GM23248 (cell line): ENCODE measurements around the gene CNTN4. TPM values are rescaled to one million over a fixed set of nuclear protein-coding genes. Genes with fewer than 3 reads are reported as not detected.

Experiments used
- DNase-seq: peaks from one replicate; pipeline ENCODE4 v3.0.0-alpha.2; 2015
- H2AFZ ChIP-seq: fragments of 200-600 bp; sonication (generic); 2 replicates; pipeline ENCODE4 v1.6.1; 2016; ENCODE audit warnings: antibody characterized with exemption
- H3F3A ChIP-seq: fragments of 200-600 bp; sonication (generic); 2 replicates; pipeline ENCODE4 v1.6.1; 2016; ENCODE audit warnings: mild to moderate bottlenecking, antibody characterized with exemption, mixed run types; ENCODE audit not compliant: insufficient read depth
- H3K27ac ChIP-seq: fragments of 200-600 bp; sonication (generic); 2 replicates; pipeline ENCODE4 v1.5.1; 2016; ENCODE audit warnings: mild to moderate bottlenecking
- H3K27me3 ChIP-seq: fragments of 200-600 bp; sonication (generic); replicated peaks from 2 replicates; pipeline ENCODE4 v1.6.1; 2016; ENCODE audit warnings: mild to moderate bottlenecking; ENCODE audit not compliant: insufficient read depth
- H3K36me3 ChIP-seq: fragments of 200-600 bp; sonication (generic); 2 replicates; pipeline ENCODE4 v1.6.1; 2016; ENCODE audit warnings: low read depth, mild to moderate bottlenecking
- H3K4me1 ChIP-seq: fragments of 200-600 bp; sonication (generic); 2 replicates; pipeline ENCODE4 v1.6.1; 2016; ENCODE audit warnings: mild to moderate bottlenecking; ENCODE audit not compliant: insufficient read depth
- H3K4me2 ChIP-seq: fragments of 200-600 bp; sonication (generic); one replicate; pipeline ENCODE4 v1.6.1; 2016; ENCODE audit warnings: mild to moderate bottlenecking; ENCODE audit not compliant: unreplicated experiment
- H3K4me3 ChIP-seq: fragments of 200-600 bp; sonication (generic); 2 replicates; pipeline ENCODE4 v1.5.1; 2016; ENCODE audit warnings: mild to moderate bottlenecking
- H3K79me2 ChIP-seq: fragments of 200-600 bp; sonication (generic); 2 replicates; pipeline ENCODE4 v1.6.1; 2016; ENCODE audit warnings: mild to moderate bottlenecking; ENCODE audit not compliant: insufficient read depth
- H3K9ac ChIP-seq: fragments of 200-600 bp; sonication (generic); 2 replicates; pipeline ENCODE4 v1.6.1; 2016; ENCODE audit warnings: mild to moderate bottlenecking
- H3K9me2 ChIP-seq: fragments of 200-600 bp; sonication (generic); 2 replicates; pipeline ENCODE4 v1.6.1; 2016; ENCODE audit warnings: mixed run types, mild to moderate bottlenecking, moderate library complexity; ENCODE audit not compliant: insufficient read depth
- H3K9me3 ChIP-seq: fragments of 200-600 bp; sonication (generic); one replicate; pipeline ENCODE4 v1.6.1; 2017; ENCODE audit warnings: low read depth
- H4K20me1 ChIP-seq: fragments of 200-600 bp; sonication (generic); 2 replicates; pipeline ENCODE4 v1.6.0; 2016; ENCODE audit not compliant: insufficient read depth
- EZH2 ChIP-seq: fragments of 200-600 bp; sonication (generic); IDR thresholded peaks from 2 replicates; pipeline ENCODE4 v1.6.1; 2018; ENCODE audit warnings: antibody characterized with exemption, mild to moderate bottlenecking; ENCODE audit not compliant: insufficient read depth, poor library complexity, severe bottlenecking
- EZH2phosphoT487 ChIP-seq: fragments of 200-600 bp; sonication (generic); IDR thresholded peaks from 2 replicates; pipeline ENCODE4 v1.6.1; 2018; ENCODE audit warnings: antibody characterized with exemption, moderate library complexity, mild to moderate bottlenecking, low read depth; ENCODE audit not compliant: insufficient read depth
- WGBS, 2 experiments: methylation state at CpG; one replicate each; pipeline ENCODE4 v1.1.6; 2015 to 2017; ENCODE audit warnings: low lambda C conversion rate in 2 of 2, low coverage in 1 of 2; ENCODE audit errors: missing lambda C conversion rate in 2 of 2; 5-methylcytosine and 5-hydroxymethylcytosine counted together
- in situ Hi-C: fragments of 300-500 bp; cut with MboI; formaldehyde crosslinking; loops from 2 replicates; pipeline ENCODE4 v1.15.0; 2020
- polyA plus RNA-seq: library from polyadenylated mRNA; unstranded; fragments of >200 nt; fragmentation: Nextera tagmentation; extraction: Ambion mirVana; gene quantifications from 2 replicates; pipeline ENCODE4 v1.2.1, GENCODE V29; 2016
- total RNA-seq: library from RNA; depleted of rRNA; stranded (reverse); fragments of >200 nt; shearing (Covaris generic); gene quantifications from 2 replicates; pipeline ENCODE4 v1.2.3, GENCODE V29; 2014

Gene CNTN4
- total and polyA plus RNA-seq, 2 experiments from 2014 or later: not detected

DNA sequence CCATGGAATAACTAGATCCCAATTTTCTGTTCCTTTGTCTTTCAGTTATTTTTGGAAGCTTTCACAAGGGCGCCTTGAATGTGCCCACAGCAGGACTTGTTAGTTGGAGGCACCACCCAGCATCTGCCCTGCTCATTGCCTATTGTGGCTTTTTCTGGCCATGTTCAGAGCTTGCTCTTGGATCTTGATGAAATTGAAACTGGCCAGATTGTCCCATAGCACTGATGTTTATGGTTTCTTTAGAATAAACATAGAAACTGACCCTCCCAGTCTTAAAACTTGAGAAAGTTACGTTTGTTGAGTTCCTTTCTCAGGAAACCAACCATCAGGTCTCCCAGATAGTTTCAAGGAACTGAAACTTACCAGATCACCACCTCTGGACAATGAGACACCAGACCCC lies 536.8 kb downstream of the CNTN4 start:
- 10 to 13% methylated on average over 2 of the region's 2 CpGs for WGBS, 2 experiments
- H3K27ac ChIP-seq: no peak overlapping the region
- H3K4me1 ChIP-seq: no peaks in the 10 kb centered on the region
- no peaks in the 10 kb centered on the region for H3K9me2 ChIP-seq
- H3K27me3 ChIP-seq: no peaks in the 10 kb centered on the region
- no peak overlapping the region for H3K4me3 ChIP-seq
- no peaks in the 10 kb centered on the region for H3K9me3 ChIP-seq
- in situ Hi-C loops: no loop called here
- TF ChIP-seq EZH2phosphoT487 (no peak), EZH2 (no peak)
- no peaks in the 10 kb centered on the region for H3K36me3 ChIP-seq
- H2AFZ ChIP-seq: no peak overlapping the region
- H3K9ac ChIP-seq: no peak overlapping the region
- H3F3A ChIP-seq: no peaks in the 10 kb centered on the region
- no peak for DNase-seq
- H3K79me2 ChIP-seq: no peaks in the 10 kb centered on the region
- no peaks in the 10 kb centered on the region for H4K20me1 ChIP-seq
- H3K4me2 ChIP-seq: no peak overlapping the region

DNA sequence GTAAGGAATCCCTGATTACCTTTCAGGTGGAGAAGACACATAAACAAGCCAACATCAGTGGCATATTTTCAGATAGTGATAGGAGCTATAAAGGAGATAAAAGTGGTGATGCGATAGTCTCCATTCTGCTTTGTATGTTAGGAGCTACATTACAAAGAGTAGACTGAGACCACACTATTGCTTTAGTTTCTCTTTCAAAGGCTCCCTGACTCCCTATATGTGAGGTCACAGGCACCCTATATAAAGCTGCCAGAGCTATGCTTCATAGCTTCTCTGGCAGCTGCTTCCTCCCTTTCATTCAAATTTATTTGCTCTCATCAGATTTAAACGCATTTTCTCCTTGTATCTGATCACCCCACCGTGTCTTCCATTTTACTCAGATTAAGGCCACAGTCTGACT lies 544.9 kb downstream of the CNTN4 start:
- no peak for TF ChIP-seq EZH2phosphoT487
- TF ChIP-seq EZH2: no peak
- no peak overlapping the region for H3K27ac ChIP-seq
- no peaks in the 10 kb centered on the region for H3K4me1 ChIP-seq
- in situ Hi-C loops: no loop called here
- H3K9me3 ChIP-seq: no peaks in the 10 kb centered on the region
- no peaks in the 10 kb centered on the region for H3K79me2 ChIP-seq
- no peak overlapping the region for H3K4me2 ChIP-seq
- no peak overlapping the region for H3K9ac ChIP-seq
- no peak overlapping the region for H3K4me3 ChIP-seq
- H3K9me2 ChIP-seq: no peaks in the 10 kb centered on the region
- DNase-seq: no peak
- H4K20me1 ChIP-seq: no peaks in the 10 kb centered on the region
- H3F3A ChIP-seq: no peaks in the 10 kb centered on the region
- H3K36me3 ChIP-seq: no peaks in the 10 kb centered on the region
- H2AFZ ChIP-seq: no peak overlapping the region
- WGBS, 2 experiments: 24 to 32% methylated on average over 3 of the region's 3 CpGs
- H3K27me3 ChIP-seq: no peaks in the 10 kb centered on the region

DNA sequence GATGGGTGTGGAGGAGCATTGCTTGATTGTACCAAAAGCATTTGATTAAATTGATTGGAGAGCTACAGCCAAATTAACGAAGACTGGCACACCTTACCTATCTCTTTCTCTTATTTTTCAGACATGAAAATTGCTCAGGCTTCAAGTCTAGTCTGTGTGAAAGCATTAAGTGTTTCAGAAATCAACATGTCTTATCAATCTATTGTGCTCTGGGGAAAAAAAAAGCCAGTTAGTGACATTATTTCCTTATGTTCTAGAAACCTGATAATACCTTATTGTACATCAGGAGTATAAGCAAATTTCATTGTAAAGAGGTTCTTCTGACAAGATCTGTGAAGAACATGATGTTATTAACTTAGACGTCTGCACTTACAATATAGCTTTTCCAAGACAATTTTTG lies 546.3 kb downstream of the CNTN4 start:
- Histone ChIP-seq H3K9ac (no peak overlapping the region), H2AFZ (no peak overlapping the region), H3K4me3 (no peak overlapping the region), H3F3A (no peaks in the 10 kb centered on the region), H4K20me1 (no peaks in the 10 kb centered on the region), H3K36me3 (no peaks in the 10 kb centered on the region), H3K79me2 (no peaks in the 10 kb centered on the region), H3K27ac (no peak overlapping the region), H3K9me2 (no peaks in the 10 kb centered on the region), H3K9me3 (no peaks in the 10 kb centered on the region), H3K4me1 (no peaks in the 10 kb centered on the region), H3K4me2 (no peak overlapping the region), H3K27me3 (no peaks in the 10 kb centered on the region)
- 11 to 13% methylated on average over 2 of the region's 2 CpGs for WGBS, 2 experiments
- DNase-seq: no peak
- in situ Hi-C loops: no loop called here
- TF ChIP-seq EZH2phosphoT487: no peak
- no peak for TF ChIP-seq EZH2

DNA sequence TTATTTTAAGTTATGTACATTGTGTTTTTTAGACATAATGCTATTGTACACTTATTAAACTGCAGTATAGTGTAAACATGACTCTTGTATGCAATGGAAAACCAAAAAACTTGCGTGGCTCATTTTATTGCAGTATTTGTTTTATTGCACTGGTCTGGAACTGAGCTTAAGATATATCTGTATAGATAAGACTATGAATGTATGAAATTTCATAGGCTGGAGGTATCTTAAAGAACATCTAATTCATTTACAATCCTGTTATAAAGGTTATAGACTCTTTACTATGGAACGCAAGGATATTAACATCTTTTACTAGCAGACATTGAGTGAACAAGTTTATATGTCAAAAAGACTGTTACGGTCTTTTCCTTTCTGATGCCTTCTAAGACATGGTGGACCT lies 552.1 kb downstream of the CNTN4 start:
- no peaks in the 10 kb centered on the region for H3K27me3 ChIP-seq
- no peak overlapping the region for H3K4me2 ChIP-seq
- H4K20me1 ChIP-seq: no peaks in the 10 kb centered on the region
- H3F3A ChIP-seq: no peaks in the 10 kb centered on the region
- H3K4me1 ChIP-seq: no peaks in the 10 kb centered on the region
- TF ChIP-seq EZH2phosphoT487 (no peak), EZH2 (no peak)
- DNase-seq: no peak
- no peak overlapping the region for H3K27ac ChIP-seq
- H3K9me2 ChIP-seq: no peaks in the 10 kb centered on the region
- in situ Hi-C loops: no loop called here
- no peaks in the 10 kb centered on the region for H3K9me3 ChIP-seq
- H3K9ac ChIP-seq: no peak overlapping the region
- no peak overlapping the region for H3K4me3 ChIP-seq
- H3K36me3 ChIP-seq: no peaks in the 10 kb centered on the region
- 51 to 53% methylated on average over 3 of the region's 3 CpGs for whole genome bisulfite sequencing, 2 experiments
- H2AFZ ChIP-seq: no peak overlapping the region
- no peaks in the 10 kb centered on the region for H3K79me2 ChIP-seq

DNA sequence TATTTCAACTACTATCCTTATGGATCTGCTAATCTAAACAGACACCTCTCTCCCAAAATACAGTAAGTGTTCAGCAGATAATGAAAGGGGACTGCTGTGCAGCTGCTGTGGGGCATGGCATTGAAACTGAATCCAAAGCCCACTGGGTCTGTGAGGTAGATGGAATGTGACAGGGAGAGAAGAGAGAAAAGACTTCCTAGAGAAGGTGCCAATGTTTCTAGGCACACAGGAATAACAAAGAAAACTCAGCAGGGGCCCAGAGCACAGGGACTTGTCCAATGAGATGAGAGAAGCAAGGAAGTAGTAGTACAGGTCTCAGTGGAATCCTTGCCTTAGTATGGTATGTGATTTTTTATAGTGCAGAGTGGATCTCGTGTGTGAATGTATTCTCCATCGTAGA lies 553.7 kb downstream of the CNTN4 start:
- no peak for TF ChIP-seq EZH2phosphoT487
- TF ChIP-seq EZH2: no peak
- no peak overlapping the region for H3K27ac ChIP-seq
- no peaks in the 10 kb centered on the region for H3K36me3 ChIP-seq
- H4K20me1 ChIP-seq: no peaks in the 10 kb centered on the region
- H3K9ac ChIP-seq: no peak overlapping the region
- H3K9me3 ChIP-seq: no peaks in the 10 kb centered on the region
- H3K4me2 ChIP-seq: no peak overlapping the region
- in situ Hi-C loops: no loop called here
- H3K4me3 ChIP-seq: no peak overlapping the region
- WGBS, 2 experiments: 35 to 39% methylated on average over 2 of the region's 2 CpGs
- H3K79me2 ChIP-seq: no peaks in the 10 kb centered on the region
- H3K27me3 ChIP-seq: no peaks in the 10 kb centered on the region
- DNase-seq: no peak
- H2AFZ ChIP-seq: no peak overlapping the region
- no peaks in the 10 kb centered on the region for H3K4me1 ChIP-seq
- no peaks in the 10 kb centered on the region for H3F3A ChIP-seq
- no peaks in the 10 kb centered on the region for H3K9me2 ChIP-seq
